GM19372 (cell line): ENCODE results near the gene DDX11.
"Not testable (repeated sequence)": the region's sequence is repeated elsewhere in the genome, so short reads cannot be mapped to it uniquely, and the experiment has no call there.

Experiments
- ATAC-seq: cut with Tn5 transposase; IDR thresholded peaks from one replicate; pipeline ENCODE4 v1.9.1; 2021; ENCODE audit warnings: mild to moderate bottlenecking, low read depth, moderate library complexity; ENCODE audit not compliant: unreplicated experiment

DDX11 gene

GRCh38 chr12:31119192-31119802 is 45.6 kb downstream of the DDX11 start:
- no peak for ATAC-seq

GRCh38 chr12:31119803-31120211 is 46.1 kb downstream of the DDX11 start:
- ATAC-seq: no peak

GRCh38 chr12:31120392-31121008 is 46.8 kb downstream of the DDX11 start:
- ATAC-seq: no peak

DNA sequence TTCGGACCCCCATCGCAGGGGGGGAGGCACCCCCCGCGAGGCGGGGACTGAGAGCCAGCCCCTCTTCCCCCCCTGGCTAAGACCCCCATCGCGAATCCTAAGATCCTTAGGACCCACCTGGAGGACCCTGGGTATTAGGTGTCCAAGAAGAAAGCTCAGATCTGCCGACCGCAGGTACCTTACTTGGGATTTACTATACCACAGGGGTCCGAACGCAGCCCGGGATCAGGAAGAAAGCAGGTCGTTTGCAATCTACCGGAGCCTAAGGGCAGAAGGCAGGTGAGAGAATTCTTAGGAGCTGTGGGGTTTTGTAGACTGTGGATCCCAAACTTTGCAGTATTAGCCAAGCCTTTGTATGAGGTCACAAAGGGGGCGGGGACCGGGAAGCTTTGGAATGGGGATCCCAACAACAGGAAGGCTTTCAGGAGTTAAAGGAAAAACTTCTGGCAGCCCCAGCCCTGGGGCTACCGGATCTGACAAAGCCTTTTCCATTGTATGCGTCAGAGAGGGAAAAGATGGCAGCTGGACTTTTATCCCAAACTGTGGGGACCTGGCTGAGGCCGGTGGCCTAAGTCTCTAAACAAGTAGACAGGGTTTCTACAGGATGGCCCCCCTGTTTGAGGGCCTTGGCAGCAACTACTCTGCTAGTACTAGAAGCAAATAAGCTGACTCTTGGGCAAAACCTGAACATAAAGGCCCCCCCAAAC is 47.5 kb downstream of the DDX11 start:
- not testable (repeated sequence) for ATAC-seq

- no peak for ATAC-seq
These were observed 48.8 kb downstream of the DDX11 start for GRCh38 chr12:31122481-31122880.

GRCh38 chr12:31124158-31124557 is 50.5 kb downstream of the DDX11 start:
- ATAC-seq: not testable (repeated sequence)

DNA sequence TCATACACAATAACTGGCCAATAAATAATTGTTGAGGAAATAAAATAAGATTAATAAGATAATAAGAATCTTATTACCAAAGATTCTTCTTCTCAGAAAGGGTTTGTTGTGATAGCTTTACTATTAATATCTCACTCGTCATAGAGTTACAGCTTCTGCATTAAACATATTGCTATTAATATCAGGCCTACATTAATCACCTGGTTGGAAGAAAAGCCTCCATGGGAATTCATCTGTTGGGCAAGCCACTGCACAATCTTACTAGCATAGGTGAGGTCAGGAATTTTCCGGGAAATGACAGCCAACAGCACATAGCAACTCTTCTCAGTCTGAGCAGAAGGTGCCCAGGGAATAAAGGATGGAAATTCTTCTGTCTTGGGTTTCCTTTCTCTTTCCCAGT is 51.5 kb downstream of the DDX11 start:
- not testable (repeated sequence) for ATAC-seq

- not testable (repeated sequence) for ATAC-seq
These were observed 53.7 kb downstream of the DDX11 start for GRCh38 chr12:31127209-31127848.

DNA sequence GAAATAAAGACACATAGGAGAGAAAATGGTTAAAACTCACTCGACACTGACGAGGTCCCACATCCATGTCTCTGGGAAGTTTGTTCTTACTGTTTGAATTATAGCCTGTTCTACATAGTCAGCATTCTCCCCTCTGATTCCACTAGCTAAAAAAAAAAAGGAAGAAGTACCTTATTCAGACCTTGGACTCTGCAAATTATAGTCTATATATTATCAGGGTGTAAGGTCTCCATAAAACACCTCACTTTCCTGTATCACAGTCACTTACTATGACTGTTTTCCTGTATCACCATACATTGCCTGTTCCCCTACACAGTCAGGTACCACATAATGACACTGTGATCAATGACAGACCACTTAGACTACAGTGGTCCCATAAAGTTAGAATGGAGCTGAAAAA is 62.9 kb downstream of the DDX11 start:
- ATAC-seq: not testable (repeated sequence)

- not testable (repeated sequence) for ATAC-seq
These were observed 71.1 kb downstream of the DDX11 start for GRCh38 chr12:31144768-31145167.

DNA sequence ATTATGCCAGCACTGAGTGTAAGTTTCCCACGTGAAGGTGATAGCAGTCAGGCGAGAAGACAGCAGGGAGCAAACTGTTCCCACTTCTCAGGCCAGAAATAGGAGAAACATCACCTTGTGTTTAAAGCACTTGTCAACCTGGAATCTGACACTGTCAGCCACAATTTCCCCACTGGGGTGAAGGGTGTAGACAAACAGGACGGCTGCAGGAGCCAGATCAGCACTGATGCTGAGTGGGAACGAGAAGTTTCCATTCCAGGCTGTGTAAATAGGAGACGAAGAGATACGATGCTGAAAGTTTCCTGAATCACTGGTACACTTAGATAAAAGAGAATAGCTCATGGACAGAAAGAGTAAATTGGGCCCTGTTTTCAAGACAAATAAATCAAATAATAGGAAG is 71.6 kb downstream of the DDX11 start:
- not testable (repeated sequence) for ATAC-seq

- ATAC-seq: not testable (repeated sequence)
These were observed 73.8 kb downstream of the DDX11 start for GRCh38 chr12:31147415-31147814.

GRCh38 chr12:31150766-31151165 is 77.1 kb downstream of the DDX11 start:
- ATAC-seq: not testable (repeated sequence)
